Smooth muscle cell of the brain vasculature (primary cell): Measurements from ENCODE around the gene CDK18.

Source experiments
- DNase-seq: peaks from one replicate; pipeline ENCODE4 v3.0.0-alpha.2; 2012; ENCODE audit warnings: low read depth, low spot score

The CDK18 gene

GRCh38 chr1:205523261-205523890 lies 18.9 kb downstream of the CDK18 start:
- no peak for DNase-seq

- DNase-seq: peak; percentile 44
Measured at GRCh38 chr1:205523891-205524793, 19.7 kb downstream of the CDK18 start.

GRCh38 chr1:205524794-205525101 lies 20.3 kb downstream of the CDK18 start:
- no peak for DNase-seq

GRCh38 chr1:205525495-205526285 lies 21.2 kb downstream of the CDK18 start:
- DNase-seq: no peak

- DNase-seq: no peak
Measured at GRCh38 chr1:205526431-205526830, 22.0 kb downstream of the CDK18 start.

- DNase-seq: no peak
Measured at GRCh38 chr1:205527931-205528330, 23.5 kb downstream of the CDK18 start.

GRCh38 chr1:205528446-205528886 lies 24.0 kb downstream of the CDK18 start:
- DNase-seq: no peak

GRCh38 chr1:205528887-205529825 lies 24.7 kb downstream of the CDK18 start:
- DNase-seq: peak; percentile 33

GRCh38 chr1:205530116-205530515 lies 25.6 kb downstream of the CDK18 start:
- DNase-seq: no peak

- DNase-seq: no peak
Measured at GRCh38 chr1:205531191-205532025, 26.9 kb downstream of the CDK18 start.

- DNase-seq: no peak
Measured at GRCh38 chr1:205532026-205532898, 27.8 kb downstream of the CDK18 start.

GRCh38 chr1:205532996-205533735 lies 28.7 kb downstream of the CDK18 start:
- no peak for DNase-seq

GRCh38 chr1:205533748-205534443 lies 29.4 kb downstream of the CDK18 start:
- no peak for DNase-seq

- no peak for DNase-seq
Measured at GRCh38 chr1:205534444-205534985, 30.0 kb downstream of the CDK18 start.

- no peak for DNase-seq
Measured at GRCh38 chr1:205535096-205535495, 30.6 kb downstream of the CDK18 start.

- no peak for DNase-seq
Measured at GRCh38 chr1:205535866-205536758, 31.6 kb downstream of the CDK18 start.
